ENCODE results near the gene INSR. TPM values are rescaled to one million over a fixed set of nuclear protein-coding genes. Genes with fewer than 3 reads are reported as not detected.

INSR gene
- polyA plus RNA-seq, 1 of the 3 experiments (the other 2 are of a cell fraction), result 3.6 TPM

DNA sequence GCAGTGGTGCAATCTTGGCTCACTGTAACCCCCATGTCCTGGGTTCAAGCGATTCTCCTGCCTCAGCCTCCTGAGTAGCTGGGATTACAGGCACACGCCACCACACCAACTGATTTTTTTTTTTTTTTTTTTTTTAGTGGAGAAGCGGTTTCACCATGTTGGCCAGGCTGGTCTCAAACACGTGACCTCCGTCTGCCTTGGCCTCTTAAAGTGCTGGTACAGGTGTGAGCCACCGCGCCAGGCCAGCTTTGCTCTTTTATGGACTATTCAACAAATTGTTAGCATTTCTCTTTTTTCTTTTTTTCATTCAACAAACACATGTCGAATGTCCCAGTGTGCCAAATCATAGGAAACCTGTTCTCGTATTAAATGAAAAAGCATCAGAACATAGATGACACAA lies 99.6 kb downstream of the INSR start:
- no peaks in the 10 kb centered on the region for H3K9me2 ChIP-seq
- H2AFZ ChIP-seq (ENCODE audit: low read depth), result no peak overlapping the region
- WGBS (ENCODE audit: low lambda C conversion rate), result 78% methylated on average over 9 of the region's 9 CpGs
- no peak overlapping the region for H3K4me3 ChIP-seq (ENCODE audit: low read depth in 2 of 2, low read length in 1 of 2)
- ChIA-PET CTCF (no interaction called here), POLR2A (no interaction called here)
- no peaks in the 10 kb centered on the region for H4K20me1 ChIP-seq (ENCODE audit: insufficient read depth)
- H3F3A ChIP-seq (replicated peaks; ENCODE audit: insufficient read depth), result peaks cover 5% of the 10 kb centered on the region
- H3K9me3 ChIP-seq, result no peaks in the 10 kb centered on the region
- H3K4me2 ChIP-seq, result no peak overlapping the region
- DNase-seq, result no peak
- TF ChIP-seq, protein P1, sequence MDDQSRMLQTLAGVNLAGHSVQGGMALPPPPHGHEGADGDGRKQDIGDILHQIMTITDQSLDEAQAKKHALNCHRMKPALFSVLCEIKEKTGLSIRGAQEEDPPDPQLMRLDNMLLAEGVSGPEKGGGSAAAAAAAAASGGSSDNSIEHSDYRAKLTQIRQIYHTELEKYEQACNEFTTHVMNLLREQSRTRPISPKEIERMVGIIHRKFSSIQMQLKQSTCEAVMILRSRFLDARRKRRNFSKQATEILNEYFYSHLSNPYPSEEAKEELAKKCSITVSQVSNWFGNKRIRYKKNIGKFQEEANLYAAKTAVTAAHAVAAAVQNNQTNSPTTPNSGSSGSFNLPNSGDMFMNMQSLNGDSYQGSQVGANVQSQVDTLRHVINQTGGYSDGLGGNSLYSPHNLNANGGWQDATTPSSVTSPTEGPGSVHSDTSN (IDR thresholded peaks at IDR 0.05), result no peak
- no peak overlapping the region for H3K9ac ChIP-seq
- H3K36me3 ChIP-seq (replicated peaks in 1 of 2; ENCODE audit: control insufficient read depth in 1 of 2, insufficient read depth in 2 of 2, low read length in 1 of 2), result no peaks in the 10 kb centered on the region
- no peak overlapping the region for H3K27ac ChIP-seq (ENCODE audit: low read depth in 2 of 2, low read length in 1 of 2)
- H3K79me2 ChIP-seq (ENCODE audit: insufficient read depth), result no peaks in the 10 kb centered on the region
- H3K4me1 ChIP-seq (ENCODE audit: control insufficient read depth in 1 of 2, insufficient read depth in 2 of 2, low read depth in 1 of 2, low read length in 1 of 2), result peaks cover 3% of the 10 kb centered on the region in 2 experiments; a peak in 1 of 4 replicates
- H3K27me3 ChIP-seq (ENCODE audit: insufficient read depth), result no peaks in the 10 kb centered on the region

DNA sequence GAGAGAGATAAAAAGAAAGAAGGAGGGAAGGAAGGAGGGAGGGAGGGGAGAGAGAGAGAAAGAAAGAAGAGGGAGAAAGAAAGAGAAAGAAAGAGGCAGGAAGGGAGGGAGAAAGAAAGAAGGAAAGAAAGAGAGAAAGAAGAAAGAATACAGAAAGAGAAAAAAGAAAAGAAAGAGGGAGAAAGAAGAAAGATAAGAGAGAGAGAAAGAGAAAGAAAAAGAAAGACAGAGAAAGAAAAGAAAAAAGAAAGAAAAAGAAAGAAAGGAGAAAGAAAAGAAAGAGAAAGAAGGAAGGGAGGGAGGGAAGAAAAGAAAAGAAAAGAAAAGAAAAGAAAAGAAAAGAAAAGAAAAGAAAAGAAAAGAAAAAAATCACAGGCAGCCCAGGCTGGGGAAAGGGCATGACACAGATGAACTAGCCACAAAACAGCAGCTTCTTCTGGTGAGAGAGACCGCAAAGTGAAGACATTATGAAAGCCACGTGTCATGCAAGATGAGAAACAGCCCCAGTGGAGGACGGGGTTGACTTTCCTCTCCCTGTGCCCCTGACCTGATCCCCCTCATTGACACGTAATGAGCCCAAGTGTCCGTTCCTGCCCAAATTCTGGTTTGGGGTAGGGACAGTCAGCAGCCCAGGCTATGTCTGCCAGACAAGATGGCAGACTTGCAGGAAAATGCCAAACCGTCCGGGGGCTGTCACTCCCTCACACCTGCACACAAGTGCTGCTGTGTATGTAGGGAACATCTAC lies 102.1 kb downstream of the INSR start:
- H3K27me3 ChIP-seq (ENCODE audit: insufficient read depth), result no peaks in the 10 kb centered on the region
- ChIA-PET POLR2A (no interaction called here), CTCF (interaction anchor here (1.5 kb wide), 1 partner anchor 12 kb away, joined by 3 read pairs; no protein-coding TSS in a partner anchor)
- no peak overlapping the region for H3K4me3 ChIP-seq (ENCODE audit: low read depth in 2 of 2, low read length in 1 of 2)
- peaks cover 0 to 3% of the 10 kb centered on the region in 2 experiments; a peak in 1 of 4 replicates for H3K4me1 ChIP-seq (ENCODE audit: control insufficient read depth in 1 of 2, insufficient read depth in 2 of 2, low read depth in 1 of 2, low read length in 1 of 2)
- WGBS (ENCODE audit: low lambda C conversion rate), result 70% methylated on average over 7 of the region's 7 CpGs
- no peak overlapping the region for H3K9ac ChIP-seq
- no peak for TF ChIP-seq CHD2 (IDR thresholded peaks at IDR 0.05; ENCODE audit: low read length, partially characterized antibody)
- TF ChIP-seq, protein P2, sequence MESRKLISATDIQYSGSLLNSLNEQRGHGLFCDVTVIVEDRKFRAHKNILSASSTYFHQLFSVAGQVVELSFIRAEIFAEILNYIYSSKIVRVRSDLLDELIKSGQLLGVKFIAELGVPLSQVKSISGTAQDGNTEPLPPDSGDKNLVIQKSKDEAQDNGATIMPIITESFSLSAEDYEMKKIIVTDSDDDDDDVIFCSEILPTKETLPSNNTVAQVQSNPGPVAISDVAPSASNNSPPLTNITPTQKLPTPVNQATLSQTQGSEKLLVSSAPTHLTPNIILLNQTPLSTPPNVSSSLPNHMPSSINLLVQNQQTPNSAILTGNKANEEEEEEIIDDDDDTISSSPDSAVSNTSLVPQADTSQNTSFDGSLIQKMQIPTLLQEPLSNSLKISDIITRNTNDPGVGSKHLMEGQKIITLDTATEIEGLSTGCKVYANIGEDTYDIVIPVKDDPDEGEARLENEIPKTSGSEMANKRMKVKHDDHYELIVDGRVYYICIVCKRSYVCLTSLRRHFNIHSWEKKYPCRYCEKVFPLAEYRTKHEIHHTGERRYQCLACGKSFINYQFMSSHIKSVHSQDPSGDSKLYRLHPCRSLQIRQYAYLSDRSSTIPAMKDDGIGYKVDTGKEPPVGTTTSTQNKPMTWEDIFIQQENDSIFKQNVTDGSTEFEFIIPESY (IDR thresholded peaks at IDR 0.05; ENCODE audit: borderline replicate concordance, low read depth), result no peak
- no peak for TF ChIP-seq SMC3 (IDR thresholded peaks at IDR 0.05; ENCODE audit: low read depth, low read length)
- TF ChIP-seq, protein P3, sequence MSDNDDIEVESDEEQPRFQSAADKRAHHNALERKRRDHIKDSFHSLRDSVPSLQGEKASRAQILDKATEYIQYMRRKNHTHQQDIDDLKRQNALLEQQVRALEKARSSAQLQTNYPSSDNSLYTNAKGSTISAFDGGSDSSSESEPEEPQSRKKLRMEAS (IDR thresholded peaks at IDR 0.05; ENCODE audit: low read depth), result no peak
- no peak for TF ChIP-seq FOXM1 (IDR thresholded peaks at IDR 0.05; ENCODE audit: low read depth)
- no peak for TF ChIP-seq RCOR1 (IDR thresholded peaks at IDR 0.05; ENCODE audit: low read length)
- TF ChIP-seq RXRA (IDR thresholded peaks at IDR 0.05; ENCODE audit: borderline replicate concordance, low read depth), result no peak
- no peak for TF ChIP-seq TAF1 (IDR thresholded peaks at IDR 0.05; ENCODE audit: borderline replicate concordance, low read depth, low read length)
- TF ChIP-seq RFX5 (IDR thresholded peaks at IDR 0.05; ENCODE audit: low read length), result no peak
- no peak for TF ChIP-seq EZH2phosphoT487 (IDR thresholded peaks at IDR 0.05; ENCODE audit: borderline replicate concordance, low read depth)
- TF ChIP-seq TCF12 (IDR thresholded peaks at IDR 0.05), result no peak
- no peak for TF ChIP-seq MEF2A (IDR thresholded peaks at IDR 0.05; ENCODE audit: borderline replicate concordance, low read depth)
- TF ChIP-seq, protein P4, sequence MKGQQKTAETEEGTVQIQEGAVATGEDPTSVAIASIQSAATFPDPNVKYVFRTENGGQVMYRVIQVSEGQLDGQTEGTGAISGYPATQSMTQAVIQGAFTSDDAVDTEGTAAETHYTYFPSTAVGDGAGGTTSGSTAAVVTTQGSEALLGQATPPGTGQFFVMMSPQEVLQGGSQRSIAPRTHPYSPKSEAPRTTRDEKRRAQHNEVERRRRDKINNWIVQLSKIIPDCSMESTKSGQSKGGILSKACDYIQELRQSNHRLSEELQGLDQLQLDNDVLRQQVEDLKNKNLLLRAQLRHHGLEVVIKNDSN (IDR thresholded peaks at IDR 0.05; ENCODE audit: borderline replicate concordance, low read depth), result no peak
- TF ChIP-seq, protein P5, sequence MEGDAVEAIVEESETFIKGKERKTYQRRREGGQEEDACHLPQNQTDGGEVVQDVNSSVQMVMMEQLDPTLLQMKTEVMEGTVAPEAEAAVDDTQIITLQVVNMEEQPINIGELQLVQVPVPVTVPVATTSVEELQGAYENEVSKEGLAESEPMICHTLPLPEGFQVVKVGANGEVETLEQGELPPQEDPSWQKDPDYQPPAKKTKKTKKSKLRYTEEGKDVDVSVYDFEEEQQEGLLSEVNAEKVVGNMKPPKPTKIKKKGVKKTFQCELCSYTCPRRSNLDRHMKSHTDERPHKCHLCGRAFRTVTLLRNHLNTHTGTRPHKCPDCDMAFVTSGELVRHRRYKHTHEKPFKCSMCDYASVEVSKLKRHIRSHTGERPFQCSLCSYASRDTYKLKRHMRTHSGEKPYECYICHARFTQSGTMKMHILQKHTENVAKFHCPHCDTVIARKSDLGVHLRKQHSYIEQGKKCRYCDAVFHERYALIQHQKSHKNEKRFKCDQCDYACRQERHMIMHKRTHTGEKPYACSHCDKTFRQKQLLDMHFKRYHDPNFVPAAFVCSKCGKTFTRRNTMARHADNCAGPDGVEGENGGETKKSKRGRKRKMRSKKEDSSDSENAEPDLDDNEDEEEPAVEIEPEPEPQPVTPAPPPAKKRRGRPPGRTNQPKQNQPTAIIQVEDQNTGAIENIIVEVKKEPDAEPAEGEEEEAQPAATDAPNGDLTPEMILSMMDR (IDR thresholded peaks at IDR 0.05), result no peak
- no peak for TF ChIP-seq ELF1 (IDR thresholded peaks at IDR 0.05)
- TF ChIP-seq NRF1 (IDR thresholded peaks at IDR 0.05; ENCODE audit: low read depth, low read length), result no peak
- TF ChIP-seq, protein P6, sequence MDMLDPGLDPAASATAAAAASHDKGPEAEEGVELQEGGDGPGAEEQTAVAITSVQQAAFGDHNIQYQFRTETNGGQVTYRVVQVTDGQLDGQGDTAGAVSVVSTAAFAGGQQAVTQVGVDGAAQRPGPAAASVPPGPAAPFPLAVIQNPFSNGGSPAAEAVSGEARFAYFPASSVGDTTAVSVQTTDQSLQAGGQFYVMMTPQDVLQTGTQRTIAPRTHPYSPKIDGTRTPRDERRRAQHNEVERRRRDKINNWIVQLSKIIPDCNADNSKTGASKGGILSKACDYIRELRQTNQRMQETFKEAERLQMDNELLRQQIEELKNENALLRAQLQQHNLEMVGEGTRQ (IDR thresholded peaks at IDR 0.05; ENCODE audit: borderline replicate concordance, low read depth, low read length), result no peak
- no peak for TF ChIP-seq EP300 (IDR thresholded peaks at IDR 0.05; ENCODE audit: borderline replicate concordance in 1 of 2, low read depth in 1 of 2, low read length in 1 of 2)
- TF ChIP-seq GATA2 (CRISPR knock-in tag; IDR thresholded peaks at IDR 0.05), result no peak
- DNase-seq, result no peak
- no peaks in the 10 kb centered on the region for H3K9me2 ChIP-seq
- H2AFZ ChIP-seq (ENCODE audit: low read depth), result no peak overlapping the region
- H3K27ac ChIP-seq (ENCODE audit: low read depth in 2 of 2, low read length in 1 of 2), result no peak overlapping the region
- H4K20me1 ChIP-seq (ENCODE audit: insufficient read depth), result no peaks in the 10 kb centered on the region
- H3K36me3 ChIP-seq (replicated peaks in 1 of 2; ENCODE audit: control insufficient read depth in 1 of 2, insufficient read depth in 2 of 2, low read length in 1 of 2), result no peaks in the 10 kb centered on the region
- H3K9me3 ChIP-seq, result no peaks in the 10 kb centered on the region
- H3K4me2 ChIP-seq, result no peak overlapping the region
- H3K79me2 ChIP-seq (ENCODE audit: insufficient read depth), result no peaks in the 10 kb centered on the region
- H3F3A ChIP-seq (replicated peaks; ENCODE audit: insufficient read depth), result peaks cover 4% of the 10 kb centered on the region
